ENCODE results near the gene GGN.
"Not testable (repeated sequence)": the region's sequence is repeated elsewhere in the genome, so short reads cannot be mapped to it uniquely, and the experiment has no call there.

Gene GGN

DNA sequence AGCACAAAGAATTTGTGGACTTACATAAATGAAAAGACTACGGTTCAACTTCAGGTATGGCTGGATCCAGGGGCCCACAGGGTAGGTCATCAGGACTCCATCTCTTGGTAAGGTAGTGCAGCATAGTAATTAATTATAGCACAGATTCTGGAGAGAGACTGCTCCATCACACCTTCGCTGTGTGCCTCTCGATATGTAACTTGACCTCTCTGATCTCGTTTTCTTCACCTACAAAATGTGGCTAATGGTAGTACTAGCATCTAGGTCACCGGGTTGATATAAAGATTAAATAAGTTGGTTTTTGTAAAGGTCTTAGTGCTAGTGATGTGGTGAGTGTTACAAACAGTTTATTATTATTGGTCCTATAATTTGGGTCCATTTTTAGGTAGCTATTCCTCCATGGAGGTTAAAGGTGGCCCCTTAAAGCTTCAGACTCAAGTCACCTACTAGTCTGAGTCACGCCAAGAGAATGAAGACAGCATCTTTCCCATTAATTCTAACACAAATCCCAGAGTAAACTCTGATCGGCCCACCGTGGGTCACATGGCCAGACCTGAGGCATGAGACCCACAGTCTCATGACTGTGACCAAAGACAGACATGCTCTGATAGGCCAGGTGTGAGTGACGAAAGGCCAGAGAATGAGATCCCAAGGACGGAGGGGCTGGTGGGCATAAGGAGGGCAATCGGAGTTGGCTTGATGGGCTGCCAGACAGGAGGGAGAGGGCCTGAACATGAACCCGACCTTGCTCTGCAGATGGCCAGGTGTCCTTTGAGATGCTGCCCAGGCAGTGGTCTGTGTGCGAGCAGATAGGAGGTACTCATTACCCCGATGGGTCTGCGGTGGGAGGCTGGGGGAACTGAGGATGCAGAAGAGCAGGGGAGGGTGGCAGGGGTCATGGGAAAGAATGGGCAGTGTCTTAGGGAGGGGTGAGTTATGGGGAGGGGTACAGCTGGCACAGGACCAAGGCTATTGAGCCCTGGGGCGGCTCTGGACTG lies 31.8 kb downstream of the GGN start:
- Histone ChIP-seq H3K27me3 (ENCODE audit: control insufficient read depth, insufficient read depth, low read length) (peaks cover 31% of the 10 kb centered on the region), H3K4me1 (ENCODE audit: control insufficient read depth, insufficient read depth, low read length) (peaks cover 2% of the 10 kb centered on the region), H3K36me3 (ENCODE audit: control insufficient read depth, insufficient read depth, low read length) (no peaks in the 10 kb centered on the region), H3K9ac (ENCODE audit: low read depth, low read length) (no peak overlapping the region), H3K4me3 (ENCODE audit: low read depth, low read length) (no peak overlapping the region), H3K9me3 (ENCODE audit: control insufficient read depth, insufficient read depth, low read length) (no peaks in the 10 kb centered on the region)

DNA sequence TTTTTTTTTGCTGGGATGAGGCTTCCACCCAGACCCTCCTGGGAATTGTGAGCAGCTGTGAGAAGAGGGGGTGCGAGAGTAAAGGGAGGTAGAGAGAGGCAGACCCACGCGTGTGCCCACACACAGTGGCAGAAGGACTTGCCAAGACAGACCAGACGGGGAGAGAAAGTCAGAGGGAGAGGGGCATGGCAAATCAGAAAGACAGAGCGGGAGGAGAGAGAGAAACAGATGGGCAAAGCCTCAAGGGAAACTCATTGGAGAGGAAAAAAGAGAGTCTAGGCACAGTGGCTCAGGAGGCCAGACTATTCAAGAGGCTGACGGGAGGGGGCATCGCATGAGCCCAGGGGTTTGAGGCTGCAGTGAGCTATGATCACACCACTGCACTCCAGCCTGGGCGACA lies 35.2 kb downstream of the GGN start:
- Histone ChIP-seq H3K36me3 (ENCODE audit: control insufficient read depth, insufficient read depth, low read length) (no peaks in the 10 kb centered on the region), H3K9ac (ENCODE audit: low read depth, low read length) (no peak overlapping the region)

DNA sequence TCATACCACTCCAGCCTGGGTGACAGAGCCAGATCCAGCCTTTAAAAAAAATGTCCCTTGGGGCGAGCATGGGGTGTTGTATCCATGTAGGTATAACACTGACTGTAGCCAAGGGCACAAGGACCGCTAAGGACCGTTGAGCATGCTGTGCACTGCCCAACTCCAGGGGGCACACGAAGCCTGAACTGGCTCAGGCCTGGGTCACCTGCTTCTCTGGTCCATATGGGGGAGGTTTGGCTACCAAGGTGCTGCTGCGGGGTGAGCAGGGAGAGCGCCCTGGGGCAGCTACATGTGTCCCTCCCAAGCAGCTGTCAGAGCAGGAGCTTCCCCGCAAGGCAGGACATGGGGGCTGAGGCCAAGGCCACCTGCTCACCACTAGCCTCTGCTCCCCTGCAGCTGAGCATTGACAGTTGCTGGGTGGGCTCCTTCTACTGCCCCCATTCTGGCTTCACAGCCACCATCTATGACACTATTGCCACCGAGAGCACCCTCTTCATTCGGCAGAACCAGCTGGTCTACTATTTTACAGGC lies 35.9 kb downstream of the GGN start:
- Histone ChIP-seq H3K9ac (ENCODE audit: low read depth, low read length) (no peak overlapping the region), H3K9me3 (ENCODE audit: control insufficient read depth, insufficient read depth, low read length) (no peaks in the 10 kb centered on the region), H3K27me3 (ENCODE audit: control insufficient read depth, insufficient read depth, low read length) (peaks cover 3% of the 10 kb centered on the region), H3K4me1 (ENCODE audit: control insufficient read depth, insufficient read depth, low read length) (no peaks in the 10 kb centered on the region), H3K36me3 (ENCODE audit: control insufficient read depth, insufficient read depth, low read length) (no peaks in the 10 kb centered on the region), H3K4me3 (ENCODE audit: low read depth, low read length) (no peak overlapping the region)

More for the DNA sequence above, 35.2 kb downstream of the GGN start:
- no peaks in the 10 kb centered on the region for H3K9me3 ChIP-seq (ENCODE audit: control insufficient read depth, insufficient read depth, low read length)
- H3K4me1 ChIP-seq (ENCODE audit: control insufficient read depth, insufficient read depth, low read length): no peaks in the 10 kb centered on the region
- no peak overlapping the region for H3K4me3 ChIP-seq (ENCODE audit: low read depth, low read length)
- peaks cover 3% of the 10 kb centered on the region for H3K27me3 ChIP-seq (ENCODE audit: control insufficient read depth, insufficient read depth, low read length)

DNA sequence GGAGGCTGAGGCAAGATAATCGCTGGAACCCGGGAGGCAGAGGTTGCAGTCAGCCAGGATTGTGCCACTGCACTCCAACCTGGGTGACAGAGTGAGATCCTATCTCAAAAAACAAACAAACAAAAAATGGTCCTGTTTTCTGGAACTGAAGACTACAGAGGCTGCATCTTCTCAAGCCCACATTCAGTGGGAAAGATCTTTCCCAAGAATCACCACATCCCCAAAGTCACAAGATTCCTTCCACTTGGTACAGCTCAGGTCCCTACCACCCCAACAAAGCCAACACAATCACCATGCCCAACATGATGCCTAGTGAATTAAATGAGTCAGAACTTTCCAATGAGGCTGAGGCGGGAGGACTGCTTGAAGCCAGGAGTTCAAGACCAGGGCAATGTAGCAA lies 37.0 kb downstream of the GGN start:
- Histone ChIP-seq H3K4me1 (ENCODE audit: control insufficient read depth, insufficient read depth, low read length) (no peaks in the 10 kb centered on the region), H3K4me3 (ENCODE audit: low read depth, low read length) (no peak overlapping the region), H3K9me3 (ENCODE audit: control insufficient read depth, insufficient read depth, low read length) (no peaks in the 10 kb centered on the region), H3K36me3 (ENCODE audit: control insufficient read depth, insufficient read depth, low read length) (no peaks in the 10 kb centered on the region), H3K9ac (ENCODE audit: low read depth, low read length) (no peak overlapping the region), H3K27me3 (ENCODE audit: control insufficient read depth, insufficient read depth, low read length) (no peaks in the 10 kb centered on the region)

DNA sequence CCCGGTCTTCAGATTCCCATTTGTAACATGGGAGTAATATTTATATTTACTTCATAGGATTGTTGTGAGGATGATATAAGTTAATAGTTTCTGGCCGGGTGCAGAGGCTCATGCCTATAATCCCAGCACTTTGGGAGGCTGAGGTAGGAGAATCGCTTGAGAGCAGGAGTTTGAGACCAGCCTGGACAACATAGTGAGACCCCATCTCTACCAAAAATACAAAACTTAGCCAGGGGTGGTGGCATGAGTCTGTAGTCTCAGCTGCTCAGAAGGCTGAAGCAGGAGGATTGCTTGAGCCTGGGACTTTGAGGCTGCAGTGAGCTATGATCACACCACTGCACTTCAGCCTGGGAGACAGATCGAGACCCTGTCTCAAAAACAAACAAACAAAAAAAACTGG lies 41.0 kb downstream of the GGN start:
- Histone ChIP-seq H3K9ac (ENCODE audit: low read depth, low read length) (no peak overlapping the region), H3K27me3 (ENCODE audit: control insufficient read depth, insufficient read depth, low read length) (no peaks in the 10 kb centered on the region), H3K4me1 (ENCODE audit: control insufficient read depth, insufficient read depth, low read length) (no peaks in the 10 kb centered on the region), H3K9me3 (ENCODE audit: control insufficient read depth, insufficient read depth, low read length) (no peaks in the 10 kb centered on the region), H3K36me3 (ENCODE audit: control insufficient read depth, insufficient read depth, low read length) (no peaks in the 10 kb centered on the region), H3K4me3 (ENCODE audit: low read depth, low read length) (no peak overlapping the region)

DNA sequence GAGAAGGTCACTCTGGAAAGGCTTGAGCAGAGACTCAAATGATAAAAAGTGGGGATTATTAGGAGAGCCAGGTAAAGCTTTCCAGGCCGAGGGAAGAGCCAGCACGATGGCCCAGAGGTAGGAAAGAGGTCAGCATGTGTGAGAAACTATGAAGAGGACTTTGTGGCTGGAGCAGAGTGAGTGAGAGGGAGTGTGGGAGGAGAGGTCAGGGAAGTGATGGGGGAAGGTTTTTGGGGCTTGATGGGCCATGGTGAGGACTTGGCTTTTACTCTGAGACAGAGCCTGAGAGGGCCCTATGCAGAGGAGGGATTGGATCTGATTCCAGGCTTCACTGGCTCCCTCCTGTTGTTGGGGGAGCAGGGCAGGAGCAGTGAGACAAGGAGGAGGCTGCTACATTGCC lies 46.9 kb downstream of the GGN start:
- H3K4me1 ChIP-seq (ENCODE audit: control insufficient read depth, insufficient read depth, low read length): peaks cover 3% of the 10 kb centered on the region
- no peaks in the 10 kb centered on the region for H3K9me3 ChIP-seq (ENCODE audit: control insufficient read depth, insufficient read depth, low read length)
- H3K9ac ChIP-seq (ENCODE audit: low read depth, low read length): no peak overlapping the region
- no peak overlapping the region for H3K4me3 ChIP-seq (ENCODE audit: low read depth, low read length)
- H3K27me3 ChIP-seq (ENCODE audit: control insufficient read depth, insufficient read depth, low read length): no peaks in the 10 kb centered on the region
- H3K36me3 ChIP-seq (ENCODE audit: control insufficient read depth, insufficient read depth, low read length): no peaks in the 10 kb centered on the region

DNA sequence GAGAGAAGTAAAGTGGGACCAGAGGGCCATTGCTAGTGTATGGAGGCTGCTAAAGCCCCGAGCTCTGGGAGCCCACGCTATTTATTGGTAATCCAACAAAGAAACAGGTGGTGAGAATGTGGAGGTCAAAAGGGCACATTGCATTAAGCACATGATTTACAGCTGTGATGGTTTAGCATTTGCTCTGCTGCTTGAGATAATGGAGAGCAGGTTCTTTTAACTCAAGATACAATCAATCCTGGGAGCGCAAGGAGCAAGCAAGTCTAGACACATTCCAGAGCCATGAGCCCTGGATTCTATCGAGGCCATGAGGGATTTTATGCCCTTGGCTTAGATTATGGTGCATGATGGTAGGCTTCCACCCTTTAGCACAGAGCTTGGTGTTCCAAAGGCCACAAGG lies 48.8 kb downstream of the GGN start:
- not testable (repeated sequence) for H3K9me3 ChIP-seq (ENCODE audit: control insufficient read depth, insufficient read depth, low read length); H3K9ac ChIP-seq (ENCODE audit: low read depth, low read length); H3K4me3 ChIP-seq (ENCODE audit: low read depth, low read length); H3K27me3 ChIP-seq (ENCODE audit: control insufficient read depth, insufficient read depth, low read length); H3K36me3 ChIP-seq (ENCODE audit: control insufficient read depth, insufficient read depth, low read length); H3K4me1 ChIP-seq (ENCODE audit: control insufficient read depth, insufficient read depth, low read length)

DNA sequence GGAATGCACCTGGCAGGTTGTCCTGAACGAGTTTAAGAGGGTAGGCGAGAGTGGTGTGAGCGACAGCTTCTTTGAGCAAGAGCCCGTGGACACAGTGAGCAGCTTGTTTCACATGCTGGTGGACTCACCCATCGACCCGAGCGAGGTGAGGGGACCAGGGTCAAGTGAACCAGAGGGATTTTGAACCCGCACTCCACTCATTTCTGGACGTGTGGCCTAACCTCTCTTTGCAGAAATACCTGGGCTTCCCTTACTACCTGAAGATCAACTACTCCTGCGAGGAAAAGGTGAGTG lies 50.5 kb downstream of the GGN start:
- Histone ChIP-seq H3K9ac (ENCODE audit: low read depth, low read length) (peak overlapping the region; percentile 24), H3K27me3 (ENCODE audit: control insufficient read depth, insufficient read depth, low read length) (no peaks in the 10 kb centered on the region), H3K4me1 (ENCODE audit: control insufficient read depth, insufficient read depth, low read length) (peaks cover 3% of the 10 kb centered on the region), H3K36me3 (ENCODE audit: control insufficient read depth, insufficient read depth, low read length) (no peaks in the 10 kb centered on the region), H3K9me3 (ENCODE audit: control insufficient read depth, insufficient read depth, low read length) (no peaks in the 10 kb centered on the region), H3K4me3 (ENCODE audit: low read depth, low read length) (peak overlapping the region; percentile 97)

DNA sequence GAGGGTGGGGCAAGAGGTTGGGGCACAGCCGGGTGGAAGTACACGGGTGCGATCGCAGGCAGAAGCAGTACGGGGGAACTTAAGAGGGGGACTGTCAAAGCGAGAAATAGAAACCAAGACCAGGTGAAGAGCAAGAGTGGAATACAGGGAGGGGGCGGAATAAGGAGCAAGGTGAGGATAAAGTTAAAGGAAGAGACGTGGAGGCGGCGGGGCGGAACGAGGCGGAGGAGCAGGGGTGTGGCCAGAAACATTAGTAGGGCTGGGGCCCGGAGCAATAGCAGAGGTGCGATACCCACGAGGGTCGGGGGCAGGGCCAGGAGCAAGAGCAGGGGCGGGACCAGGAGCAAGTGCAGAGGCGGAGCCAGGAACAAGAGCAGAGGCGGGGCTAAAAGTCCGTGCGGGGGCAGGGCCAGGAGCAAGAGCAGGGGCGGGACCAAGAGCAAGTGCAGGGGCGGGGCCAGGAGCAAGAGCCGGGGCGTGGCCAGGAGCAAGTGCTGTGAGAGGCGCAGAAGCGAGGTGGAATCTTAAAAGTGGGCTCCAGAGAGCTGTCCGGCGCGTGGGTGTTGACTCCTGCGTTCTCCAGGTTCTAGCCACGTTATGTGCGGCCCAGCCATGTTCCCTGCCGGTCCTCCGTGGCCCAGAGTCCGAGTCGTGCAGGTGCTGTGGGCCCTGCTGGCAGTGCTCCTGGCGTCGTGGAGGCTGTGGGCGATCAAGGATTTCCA lies 51.0 kb downstream of the GGN start:
- H3K4me3 ChIP-seq (ENCODE audit: low read depth, low read length): peak overlapping the region; percentile 97
- no peaks in the 10 kb centered on the region for H3K9me3 ChIP-seq (ENCODE audit: control insufficient read depth, insufficient read depth, low read length)
- no peaks in the 10 kb centered on the region for H3K27me3 ChIP-seq (ENCODE audit: control insufficient read depth, insufficient read depth, low read length)
- H3K36me3 ChIP-seq (ENCODE audit: control insufficient read depth, insufficient read depth, low read length): no peaks in the 10 kb centered on the region
- H3K9ac ChIP-seq (ENCODE audit: low read depth, low read length): peak overlapping the region; percentile 24
- H3K4me1 ChIP-seq (ENCODE audit: control insufficient read depth, insufficient read depth, low read length): peaks cover 3% of the 10 kb centered on the region

DNA sequence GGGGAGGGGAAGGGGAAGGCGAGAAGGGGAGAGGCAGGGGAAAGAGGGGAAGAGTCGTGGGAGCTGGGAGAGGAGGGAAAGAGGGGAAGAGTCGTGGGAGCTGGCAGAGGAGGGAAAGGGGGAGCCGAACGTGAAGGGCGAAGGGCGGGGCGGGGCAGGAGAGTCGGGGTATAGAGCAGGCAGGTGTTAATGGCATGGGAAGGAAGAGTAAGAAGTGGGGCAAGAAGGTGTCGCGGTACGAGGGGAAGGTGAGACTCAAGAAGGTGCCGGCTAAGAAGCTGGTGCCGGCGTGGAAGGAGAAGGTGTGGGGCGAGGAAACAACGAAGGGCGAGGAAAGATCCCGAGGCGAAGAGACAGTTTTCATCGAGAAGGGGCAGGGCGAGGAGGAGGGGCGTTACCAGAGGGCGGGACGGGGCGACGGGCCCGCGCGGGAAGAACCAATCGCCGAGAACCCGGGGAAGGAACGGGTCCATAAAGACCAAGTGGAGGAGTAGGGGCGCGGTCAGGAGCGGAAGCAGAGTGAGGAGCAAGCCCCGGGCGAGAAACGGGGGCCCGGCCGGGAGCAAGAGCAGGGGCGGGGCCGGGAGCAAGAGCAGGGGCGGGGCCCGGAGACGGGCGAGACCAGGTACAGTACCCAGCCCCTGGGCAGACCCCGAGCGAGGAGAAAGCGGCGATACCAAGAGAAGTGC lies 51.7 kb downstream of the GGN start:
- H3K9me3 ChIP-seq (ENCODE audit: control insufficient read depth, insufficient read depth, low read length): no peaks in the 10 kb centered on the region
- H3K27me3 ChIP-seq (ENCODE audit: control insufficient read depth, insufficient read depth, low read length): no peaks in the 10 kb centered on the region
- H3K4me3 ChIP-seq (ENCODE audit: low read depth, low read length): peak overlapping the region; percentile 97
- H3K36me3 ChIP-seq (ENCODE audit: control insufficient read depth, insufficient read depth, low read length): no peaks in the 10 kb centered on the region
- H3K9ac ChIP-seq (ENCODE audit: low read depth, low read length): no peak overlapping the region
- peaks cover 3% of the 10 kb centered on the region for H3K4me1 ChIP-seq (ENCODE audit: control insufficient read depth, insufficient read depth, low read length)
